ENCODE data around the gene BBS5.

Gene BBS5

DNA sequence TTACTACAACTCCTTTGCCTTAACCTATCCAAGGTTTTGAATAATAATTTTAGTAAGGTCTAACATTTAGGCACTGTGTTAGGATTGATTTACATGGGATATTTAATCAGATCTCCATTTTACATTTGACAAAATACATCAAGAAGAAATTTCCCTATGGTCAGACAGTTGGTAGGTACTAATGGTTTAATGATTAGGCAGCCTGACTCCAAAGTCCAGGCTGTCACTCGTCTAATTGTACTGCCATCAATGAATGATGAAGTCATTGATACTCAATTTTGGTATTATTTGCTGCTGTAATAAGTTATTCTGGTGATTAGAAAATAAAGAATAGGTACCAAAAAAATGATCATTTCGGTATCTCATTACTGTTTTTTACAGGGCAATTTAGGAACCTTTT lies 14.1 kb downstream of the BBS5 start:
- Histone ChIP-seq H3K4me1 (no peaks in the 10 kb centered on the region), H2AFZ (no peak overlapping the region), H3K79me2 (no peaks in the 10 kb centered on the region), H3K9ac (no peak overlapping the region), H3K4me2 (ENCODE audit: low read length) (no peak overlapping the region), H3K36me3 (ENCODE audit: control insufficient read depth, insufficient read depth, low read length) (no peaks in the 10 kb centered on the region), H3K27ac (no peak overlapping the region), H3K4me3 (ENCODE audit: low read depth, low read length) (no peak overlapping the region), H3K27me3 (ENCODE audit: control insufficient read depth, insufficient read depth, low read length) (no peaks in the 10 kb centered on the region), H3K9me3 (ENCODE audit: control insufficient read depth, low read length) (no peaks in the 10 kb centered on the region)
- TF ChIP-seq, protein P1, sequence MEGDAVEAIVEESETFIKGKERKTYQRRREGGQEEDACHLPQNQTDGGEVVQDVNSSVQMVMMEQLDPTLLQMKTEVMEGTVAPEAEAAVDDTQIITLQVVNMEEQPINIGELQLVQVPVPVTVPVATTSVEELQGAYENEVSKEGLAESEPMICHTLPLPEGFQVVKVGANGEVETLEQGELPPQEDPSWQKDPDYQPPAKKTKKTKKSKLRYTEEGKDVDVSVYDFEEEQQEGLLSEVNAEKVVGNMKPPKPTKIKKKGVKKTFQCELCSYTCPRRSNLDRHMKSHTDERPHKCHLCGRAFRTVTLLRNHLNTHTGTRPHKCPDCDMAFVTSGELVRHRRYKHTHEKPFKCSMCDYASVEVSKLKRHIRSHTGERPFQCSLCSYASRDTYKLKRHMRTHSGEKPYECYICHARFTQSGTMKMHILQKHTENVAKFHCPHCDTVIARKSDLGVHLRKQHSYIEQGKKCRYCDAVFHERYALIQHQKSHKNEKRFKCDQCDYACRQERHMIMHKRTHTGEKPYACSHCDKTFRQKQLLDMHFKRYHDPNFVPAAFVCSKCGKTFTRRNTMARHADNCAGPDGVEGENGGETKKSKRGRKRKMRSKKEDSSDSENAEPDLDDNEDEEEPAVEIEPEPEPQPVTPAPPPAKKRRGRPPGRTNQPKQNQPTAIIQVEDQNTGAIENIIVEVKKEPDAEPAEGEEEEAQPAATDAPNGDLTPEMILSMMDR (IDR thresholded peaks at IDR 0.05) = no peak

- TF ChIP-seq, protein P1 (IDR thresholded peaks at IDR 0.05) = no peak
- Histone ChIP-seq H2AFZ (no peak overlapping the region), H3K4me2 (ENCODE audit: low read length) (no peak overlapping the region), H3K9ac (no peak overlapping the region), H3K27ac (no peak overlapping the region), H3K4me3 (ENCODE audit: low read depth, low read length) (no peak overlapping the region), H3K27me3 (ENCODE audit: control insufficient read depth, insufficient read depth, low read length) (no peaks in the 10 kb centered on the region), H3K79me2 (no peaks in the 10 kb centered on the region), H3K36me3 (ENCODE audit: control insufficient read depth, insufficient read depth, low read length) (no peaks in the 10 kb centered on the region), H3K9me3 (ENCODE audit: control insufficient read depth, low read length) (no peaks in the 10 kb centered on the region), H3K4me1 (no peaks in the 10 kb centered on the region)
These were observed 16.1 kb downstream of the BBS5 start for GRCh38 chr2:169495310-169495928.

GRCh38 chr2:169504651-169505050 lies 25.4 kb downstream of the BBS5 start:
- Histone ChIP-seq H3K4me3 (ENCODE audit: low read depth, low read length) (no peak overlapping the region), H3K9ac (no peak overlapping the region), H3K36me3 (ENCODE audit: control insufficient read depth, insufficient read depth, low read length) (no peaks in the 10 kb centered on the region), H3K4me1 (no peaks in the 10 kb centered on the region), H3K79me2 (no peaks in the 10 kb centered on the region), H3K27ac (no peak overlapping the region), H3K27me3 (ENCODE audit: control insufficient read depth, insufficient read depth, low read length) (no peaks in the 10 kb centered on the region), H3K4me2 (ENCODE audit: low read length) (no peak overlapping the region), H2AFZ (no peak overlapping the region), H3K9me3 (ENCODE audit: control insufficient read depth, low read length) (no peaks in the 10 kb centered on the region)
- TF ChIP-seq, protein P1 (IDR thresholded peaks at IDR 0.05) = no peak

GRCh38 chr2:169507698-169508097 lies 28.4 kb downstream of the BBS5 start:
- Histone ChIP-seq H3K36me3 (ENCODE audit: control insufficient read depth, insufficient read depth, low read length) (no peaks in the 10 kb centered on the region), H2AFZ (no peak overlapping the region), H3K79me2 (no peaks in the 10 kb centered on the region), H3K27ac (no peak overlapping the region), H3K4me2 (ENCODE audit: low read length) (no peak overlapping the region), H3K4me3 (ENCODE audit: low read depth, low read length) (no peak overlapping the region), H3K4me1 (no peaks in the 10 kb centered on the region), H3K9ac (no peak overlapping the region), H3K9me3 (ENCODE audit: control insufficient read depth, low read length) (no peaks in the 10 kb centered on the region), H3K27me3 (ENCODE audit: control insufficient read depth, insufficient read depth, low read length) (no peaks in the 10 kb centered on the region)
- TF ChIP-seq, protein P1 (IDR thresholded peaks at IDR 0.05) = no peak

GRCh38 chr2:169509298-169509885 lies 30.1 kb downstream of the BBS5 start, which contains the start of gene KLHL41:
Gene KLHL41, plus strand, starts transcription at chr2:169509702. Its CDS starts 77 bp downstream, at chr2:169509779.
- Histone ChIP-seq H3K4me3 (ENCODE audit: low read depth, low read length) (no peak within 1 kb of the TSS), H3K27ac (no peak within 1 kb of the TSS), H3K9me3 (ENCODE audit: control insufficient read depth, low read length) (no peaks in the 10 kb centered on the region), H3K4me1 (no peaks in the 10 kb centered on the region), H3K79me2 (no peaks in the 10 kb centered on the region), H3K4me2 (ENCODE audit: low read length) (no peak within 1 kb of the TSS), H2AFZ (no peak within 1 kb of the TSS), H3K36me3 (ENCODE audit: control insufficient read depth, insufficient read depth, low read length) (no peaks in the 10 kb centered on the region), H3K9ac (no peak within 1 kb of the TSS), H3K27me3 (ENCODE audit: control insufficient read depth, insufficient read depth, low read length) (no peaks in the 10 kb centered on the region)
- TF ChIP-seq, protein P1 (IDR thresholded peaks at IDR 0.05) = no peak

Data from parathyroid adenoma (tissue), 2 donors.